SU-DHL-6 (cell line): ENCODE results near the gene CPLX4.
"Not testable (repeated sequence)": the region's sequence is repeated elsewhere in the genome, so short reads cannot be mapped to it uniquely, and the experiment has no call there.

Experiments used
- H2AFZ ChIP-seq: fragments of 200-600 bp; sonication (generic); 2 replicates; pipeline ENCODE4 v1.6.1; 2014; ENCODE audit warnings: low read depth, mild to moderate bottlenecking, moderate library complexity, mixed read lengths, antibody characterized with exemption, low read length; ENCODE audit not compliant: severe bottlenecking
- H3F3A ChIP-seq: fragments of 200-600 bp; shearing (Covaris generic); 2 replicates; pipeline ENCODE4 v1.6.0; 2016; ENCODE audit warnings: antibody characterized with exemption, mild to moderate bottlenecking; ENCODE audit not compliant: insufficient read depth
- H3K27ac ChIP-seq: fragments of 200-600 bp; sonication (generic); 2 replicates; pipeline ENCODE4 v1.5.1; 2016; ENCODE audit warnings: low read depth, mild to moderate bottlenecking, low read length, moderate library complexity, mixed read lengths
- H3K27me3 ChIP-seq: fragments of 200-600 bp; sonication (generic), shearing (Covaris generic); 2 replicates; pipeline ENCODE4 v1.6.0; 2014; ENCODE audit warnings: mild to moderate bottlenecking, low read length
- H3K36me3 ChIP-seq: fragments of 200-600 bp; sonication (generic); 2 replicates; pipeline ENCODE4 v1.6.1; 2014; ENCODE audit warnings: mild to moderate bottlenecking, low read length, mixed read lengths
- H3K4me2 ChIP-seq: fragments of 300-600, 200-600 bp; shearing (Covaris generic), sonication (generic); 2 replicates; pipeline ENCODE4 v1.6.0; 2014; ENCODE audit warnings: low read length, low read depth, mild to moderate bottlenecking; ENCODE audit not compliant: poor library complexity, severe bottlenecking
- H3K4me3 ChIP-seq: fragments of 200-600 bp; sonication (generic); 2 replicates; pipeline ENCODE4 v1.5.1; 2014; ENCODE audit warnings: antibody characterized with exemption, low read length, mild to moderate bottlenecking, mixed read lengths; ENCODE audit not compliant: insufficient read depth, poor library complexity, severe bottlenecking
- H3K79me2 ChIP-seq: fragments of 200-600 bp; sonication (generic); 2 replicates; pipeline ENCODE4 v1.6.1; 2014; ENCODE audit warnings: mild to moderate bottlenecking, low read length, moderate library complexity; ENCODE audit not compliant: insufficient read depth
- H3K9ac ChIP-seq: fragments of 200-600 bp; sonication (generic); 2 replicates; pipeline ENCODE4 v1.7.0; 2014; ENCODE audit warnings: mild to moderate bottlenecking, low read length
- H3K9me2 ChIP-seq: fragments of 200-600 bp; sonication (generic); replicated peaks from 2 replicates; pipeline ENCODE4 v1.6.1; 2014; ENCODE audit warnings: low read length; ENCODE audit not compliant: insufficient read depth
- H3K9me3 ChIP-seq: fragments of 200-600 bp; sonication (generic); 2 replicates; pipeline ENCODE4 v1.6.1; 2014; ENCODE audit warnings: low read length, mixed read lengths; ENCODE audit not compliant: insufficient read depth
- H4K20me1 ChIP-seq: fragments of 200-600 bp; sonication (generic); 2 replicates; pipeline ENCODE4 v1.6.1; 2014; ENCODE audit warnings: low read depth, mild to moderate bottlenecking, antibody characterized with exemption, low read length, moderate library complexity, mixed read lengths
- CTCF ChIP-seq: fragments of 200-600 bp; sonication (generic); IDR thresholded peaks from one replicate; pipeline ENCODE4 v1.5.1; 2017; ENCODE audit warnings: antibody characterized with exemption, mild to moderate bottlenecking, low read length, moderate library complexity; ENCODE audit not compliant: insufficient read depth, poor library complexity, severe bottlenecking
- EZH2phosphoT487 ChIP-seq: fragments of 200-600 bp; sonication (generic), shearing (Covaris generic); conservative IDR thresholded peaks from 2 replicates; pipeline ENCODE4 v1.6.1; 2018; ENCODE audit warnings: mild to moderate bottlenecking, antibody characterized with exemption, low read length, moderate library complexity, mixed read lengths

The CPLX4 gene

DNA sequence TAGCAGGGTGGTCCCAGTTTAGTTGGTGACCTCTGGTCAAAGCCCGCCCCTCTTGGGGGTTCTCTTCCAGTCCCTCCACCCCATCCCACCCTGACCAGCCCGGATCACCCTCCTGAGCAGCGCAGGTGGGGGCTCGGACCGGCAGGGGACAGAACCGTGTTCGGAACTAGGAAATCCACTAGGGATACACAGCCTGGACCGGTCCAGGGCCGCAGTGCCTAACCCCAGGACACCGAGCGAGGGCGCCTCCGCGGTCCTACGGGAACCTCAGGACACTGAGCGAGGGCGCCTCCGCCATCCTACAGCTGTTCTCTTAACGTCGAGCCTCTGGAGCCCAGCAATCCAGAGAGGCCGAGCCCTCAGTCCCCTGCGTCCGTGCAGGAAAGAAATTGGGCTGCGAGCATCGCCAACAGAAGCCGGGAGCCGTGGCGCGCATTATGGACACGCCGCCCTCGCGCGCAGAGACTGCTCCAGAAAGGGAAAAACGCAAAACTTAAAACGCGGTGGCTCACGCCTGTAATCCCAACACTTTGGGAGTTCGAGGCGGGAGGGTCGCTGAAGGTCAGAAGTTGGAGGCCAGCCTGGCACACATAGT is 53.7 kb downstream of the CPLX4 start:
- no peak for TF ChIP-seq CTCF
- TF ChIP-seq EZH2phosphoT487 = no peak

GRCh38 chr18:59264121-59264571 is 54.3 kb downstream of the CPLX4 start:
- H3K9me2 ChIP-seq = no peaks in the 10 kb centered on the region
- H4K20me1 ChIP-seq = no peaks in the 10 kb centered on the region
- no peaks in the 10 kb centered on the region for H3K79me2 ChIP-seq
- H3K27me3 ChIP-seq = no peaks in the 10 kb centered on the region
- no peaks in the 10 kb centered on the region for H3K36me3 ChIP-seq
- no peak overlapping the region for H3K4me3 ChIP-seq
- TF ChIP-seq EZH2phosphoT487 = no peak
- no peak for TF ChIP-seq CTCF
- H3K9me3 ChIP-seq = no peaks in the 10 kb centered on the region
- H3K27ac ChIP-seq = no peak overlapping the region
- H3K9ac ChIP-seq = no peak overlapping the region
- H3F3A ChIP-seq = no peaks in the 10 kb centered on the region
- no peak overlapping the region for H2AFZ ChIP-seq
- H3K4me2 ChIP-seq = no peak overlapping the region

More for the DNA sequence above, 53.7 kb downstream of the CPLX4 start:
- Histone ChIP-seq H3K27ac (no peak overlapping the region), H3K9me2 (no peaks in the 10 kb centered on the region), H3K79me2 (no peaks in the 10 kb centered on the region), H3K9me3 (no peaks in the 10 kb centered on the region), H3K9ac (no peak overlapping the region), H3K4me2 (peak overlapping the region; percentile 40), H3K36me3 (no peaks in the 10 kb centered on the region), H4K20me1 (no peaks in the 10 kb centered on the region), H3F3A (no peaks in the 10 kb centered on the region), H3K27me3 (0 out of 2 replicates have a peak, but pooled peaks cover 1% of the 10 kb centered on the region), H2AFZ (no peak overlapping the region), H3K4me3 (no peak overlapping the region)

- H3K4me3 ChIP-seq = no peak overlapping the region
- H3K27me3 ChIP-seq = no peaks in the 10 kb centered on the region
- H3K9me3 ChIP-seq = no peaks in the 10 kb centered on the region
- no peaks in the 10 kb centered on the region for H3K36me3 ChIP-seq
- H3K79me2 ChIP-seq = no peaks in the 10 kb centered on the region
- H3K27ac ChIP-seq = no peak overlapping the region
- no peaks in the 10 kb centered on the region for H3K9me2 ChIP-seq
- H3K4me2 ChIP-seq = no peak overlapping the region
- TF ChIP-seq CTCF (no peak), EZH2phosphoT487 (no peak)
- no peak overlapping the region for H2AFZ ChIP-seq
- no peaks in the 10 kb centered on the region for H4K20me1 ChIP-seq
- H3K9ac ChIP-seq = no peak overlapping the region
- H3F3A ChIP-seq = no peaks in the 10 kb centered on the region
These were observed 54.8 kb downstream of the CPLX4 start for GRCh38 chr18:59263661-59264060.

GRCh38 chr18:59262243-59262642 is 56.2 kb downstream of the CPLX4 start:
- H3K79me2 ChIP-seq, H3K4me3 ChIP-seq, H3K36me3 ChIP-seq, H3F3A ChIP-seq, H3K9me2 ChIP-seq, H3K9ac ChIP-seq, H2AFZ ChIP-seq, H4K20me1 ChIP-seq, H3K4me2 ChIP-seq, H3K27me3 ChIP-seq, H3K9me3 ChIP-seq, H3K27ac ChIP-seq: not testable (repeated sequence)

GRCh38 chr18:59261842-59262241 is 56.6 kb downstream of the CPLX4 start:
- not testable (repeated sequence) for H3K79me2 ChIP-seq, H4K20me1 ChIP-seq, H2AFZ ChIP-seq, H3K27me3 ChIP-seq, H3K9me3 ChIP-seq, H3K36me3 ChIP-seq, H3K27ac ChIP-seq, H3K4me3 ChIP-seq, H3K9me2 ChIP-seq, H3K4me2 ChIP-seq, H3K9ac ChIP-seq, H3F3A ChIP-seq

DNA sequence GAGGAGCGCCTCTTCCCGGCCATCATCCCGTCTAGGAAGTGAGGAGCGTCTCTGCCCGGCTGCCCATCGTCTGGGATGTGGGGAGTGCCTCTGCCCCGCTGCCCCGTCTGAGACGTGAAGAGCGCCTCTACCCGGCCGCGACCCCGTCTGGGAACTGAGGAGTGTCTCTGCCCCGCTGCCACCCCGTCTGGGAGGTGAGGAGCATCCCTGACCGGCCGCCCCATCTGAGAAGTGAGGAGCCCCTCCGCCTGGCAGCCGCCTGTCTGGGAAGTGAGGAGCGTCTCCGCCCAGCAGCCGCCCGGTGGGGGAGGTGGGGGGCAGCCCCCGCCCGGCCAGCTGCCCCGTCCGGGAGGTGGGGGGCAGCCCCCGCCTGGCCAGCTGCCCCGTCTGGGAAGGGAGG is 63.0 kb downstream of the CPLX4 start:
- not testable (repeated sequence) for H3K9me3 ChIP-seq

More for the DNA sequence above, 63.0 kb downstream of the CPLX4 start:
- H3K79me2 ChIP-seq, H4K20me1 ChIP-seq, H3K27ac ChIP-seq, H3K36me3 ChIP-seq, H3K4me2 ChIP-seq, H3K4me3 ChIP-seq, H3K9me2 ChIP-seq, H3F3A ChIP-seq, H3K9ac ChIP-seq, H3K27me3 ChIP-seq, H2AFZ ChIP-seq: not testable (repeated sequence)
